GM18508 (cell line): ENCODE data around the gene SMLR1.

Source experiments
- ATAC-seq: cut with Tn5 transposase; IDR thresholded peaks from one replicate; pipeline ENCODE4 v1.9.1; 2021; ENCODE audit warnings: moderate number of reproducible peaks; ENCODE audit not compliant: insufficient read depth, unreplicated experiment

Gene SMLR1

GRCh38 chr6:130848945-130849344 is 21.7 kb downstream of the SMLR1 start:
- ATAC-seq: peak; percentile 46

GRCh38 chr6:130849594-130849993 is 22.4 kb downstream of the SMLR1 start:
- no peak for ATAC-seq

- no peak for ATAC-seq
Observed at GRCh38 chr6:130851026-130851425, 23.8 kb downstream of the SMLR1 start.

- ATAC-seq: no peak
Observed at GRCh38 chr6:130852844-130853554, 25.8 kb downstream of the SMLR1 start.

- ATAC-seq: no peak
Observed at GRCh38 chr6:130853555-130854183, 26.5 kb downstream of the SMLR1 start.

GRCh38 chr6:130858054-130858453 is 30.8 kb downstream of the SMLR1 start:
- ATAC-seq: no peak

GRCh38 chr6:130858498-130859160 is 31.4 kb downstream of the SMLR1 start:
- ATAC-seq: no peak

GRCh38 chr6:130859161-130859867 is 32.1 kb downstream of the SMLR1 start:
- no peak for ATAC-seq

- ATAC-seq: no peak
Observed at GRCh38 chr6:130862370-130862769, 35.2 kb downstream of the SMLR1 start.

- ATAC-seq: no peak
Observed at GRCh38 chr6:130863415-130864230, 36.4 kb downstream of the SMLR1 start.

GRCh38 chr6:130864344-130864743 is 37.1 kb downstream of the SMLR1 start:
- no peak for ATAC-seq

- no peak for ATAC-seq
Observed at GRCh38 chr6:130865793-130866192, 38.6 kb downstream of the SMLR1 start.

GRCh38 chr6:130869681-130870080 is 42.5 kb downstream of the SMLR1 start:
- ATAC-seq: no peak

GRCh38 chr6:130870179-130870880 is 43.1 kb downstream of the SMLR1 start:
- ATAC-seq: no peak

GRCh38 chr6:130872250-130873095 is 45.3 kb downstream of the SMLR1 start:
- peak; percentile 61 for ATAC-seq

GRCh38 chr6:130873746-130874145 is 46.5 kb downstream of the SMLR1 start:
- no peak for ATAC-seq

GRCh38 chr6:130879826-130880225 is 52.6 kb downstream of the SMLR1 start:
- no peak for ATAC-seq

- no peak for ATAC-seq
Observed at GRCh38 chr6:130882370-130882769, 55.2 kb downstream of the SMLR1 start.
